GM08714 (cell line): Measurements from ENCODE around the gene KRT9.
"Not testable (repeated sequence)": the region's sequence is repeated elsewhere in the genome, so short reads cannot be mapped to it uniquely, and the experiment has no call there.

ENCODE experiments used
- H3K4me3 ChIP-seq: fragments of 200-500 bp; sonication (Bioruptor generic); 2 replicates; pipeline ENCODE4 v1.5.1; 2014; ENCODE audit warnings: mild to moderate bottlenecking, low read length, inconsistent platforms
- ZNF274 ChIP-seq: IDR thresholded peaks from 2 replicates; pipeline ENCODE4 v1.6.1; 2012; ENCODE audit warnings: mild to moderate bottlenecking, low read depth, low read length

Gene KRT9, protein sequence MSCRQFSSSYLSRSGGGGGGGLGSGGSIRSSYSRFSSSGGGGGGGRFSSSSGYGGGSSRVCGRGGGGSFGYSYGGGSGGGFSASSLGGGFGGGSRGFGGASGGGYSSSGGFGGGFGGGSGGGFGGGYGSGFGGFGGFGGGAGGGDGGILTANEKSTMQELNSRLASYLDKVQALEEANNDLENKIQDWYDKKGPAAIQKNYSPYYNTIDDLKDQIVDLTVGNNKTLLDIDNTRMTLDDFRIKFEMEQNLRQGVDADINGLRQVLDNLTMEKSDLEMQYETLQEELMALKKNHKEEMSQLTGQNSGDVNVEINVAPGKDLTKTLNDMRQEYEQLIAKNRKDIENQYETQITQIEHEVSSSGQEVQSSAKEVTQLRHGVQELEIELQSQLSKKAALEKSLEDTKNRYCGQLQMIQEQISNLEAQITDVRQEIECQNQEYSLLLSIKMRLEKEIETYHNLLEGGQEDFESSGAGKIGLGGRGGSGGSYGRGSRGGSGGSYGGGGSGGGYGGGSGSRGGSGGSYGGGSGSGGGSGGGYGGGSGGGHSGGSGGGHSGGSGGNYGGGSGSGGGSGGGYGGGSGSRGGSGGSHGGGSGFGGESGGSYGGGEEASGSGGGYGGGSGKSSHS

DNA sequence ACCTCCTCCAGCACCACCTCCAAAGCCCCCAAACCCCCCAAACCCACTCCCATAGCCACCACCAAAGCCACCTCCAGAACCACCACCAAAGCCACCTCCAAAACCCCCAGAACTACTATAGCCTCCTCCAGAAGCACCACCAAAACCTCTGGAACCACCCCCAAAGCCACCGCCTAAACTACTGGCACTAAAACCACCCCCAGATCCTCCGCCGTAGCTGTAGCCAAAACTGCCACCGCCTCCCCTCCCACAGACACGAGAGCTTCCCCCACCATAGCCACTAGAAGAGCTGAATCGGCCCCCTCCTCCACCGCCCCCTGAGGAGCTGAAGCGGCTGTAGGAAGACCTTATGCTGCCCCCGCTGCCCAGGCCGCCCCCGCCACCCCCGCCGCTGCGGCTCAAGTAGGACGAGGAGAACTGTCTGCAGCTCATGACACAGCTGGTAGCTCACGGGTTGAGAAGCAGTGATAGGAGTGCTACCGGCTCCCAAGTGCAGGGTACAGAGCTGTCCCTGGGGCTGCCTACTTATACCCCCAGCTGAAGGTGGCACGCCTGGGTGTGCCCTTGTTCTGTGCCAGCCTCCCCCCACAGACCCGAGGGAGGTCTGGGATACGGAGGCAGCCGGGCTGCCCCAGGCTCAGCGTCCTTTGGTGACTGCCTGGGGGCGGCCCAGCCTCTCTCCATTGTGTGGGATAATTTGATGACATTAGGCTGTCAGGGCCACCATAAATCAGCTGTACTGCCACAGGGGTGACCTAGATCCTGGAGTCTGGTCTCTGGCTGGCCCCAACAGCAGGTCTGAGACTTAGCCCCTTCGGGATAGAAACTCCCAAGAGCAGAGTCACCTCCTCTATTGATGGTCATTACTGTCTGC lies at the start of gene KRT9:
Gene KRT9 (minus strand): TSS at position 499 of the 874 bp plus-strand sequence. CDS start 67 bp downstream, at position 432.
- no peak for TF ChIP-seq ZNF274

DNA sequence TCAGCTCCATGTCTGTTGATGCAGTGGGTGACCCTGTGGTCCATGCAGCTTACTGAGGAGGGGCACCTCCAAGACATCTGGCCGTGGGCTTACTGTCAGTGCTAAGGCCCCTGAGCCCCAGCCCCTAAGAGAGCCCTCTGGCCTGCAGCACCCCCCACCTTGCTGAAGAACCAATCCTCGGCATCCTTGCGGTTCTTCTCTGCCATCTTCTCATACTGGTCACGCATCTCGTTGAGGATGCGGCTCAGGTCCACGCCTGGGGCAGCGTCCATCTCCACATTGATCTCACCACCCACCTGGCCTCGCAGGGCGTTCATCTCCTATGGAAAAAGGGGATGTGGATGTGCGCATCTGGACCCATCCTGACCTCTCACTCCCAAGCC lies 49.6 kb upstream of the KRT9 start:
- H3K4me3 ChIP-seq: not testable (repeated sequence)

More for the DNA sequence above, at the start of gene KRT9:
- H3K4me3 ChIP-seq: no peak within 1 kb of the TSS

DNA sequence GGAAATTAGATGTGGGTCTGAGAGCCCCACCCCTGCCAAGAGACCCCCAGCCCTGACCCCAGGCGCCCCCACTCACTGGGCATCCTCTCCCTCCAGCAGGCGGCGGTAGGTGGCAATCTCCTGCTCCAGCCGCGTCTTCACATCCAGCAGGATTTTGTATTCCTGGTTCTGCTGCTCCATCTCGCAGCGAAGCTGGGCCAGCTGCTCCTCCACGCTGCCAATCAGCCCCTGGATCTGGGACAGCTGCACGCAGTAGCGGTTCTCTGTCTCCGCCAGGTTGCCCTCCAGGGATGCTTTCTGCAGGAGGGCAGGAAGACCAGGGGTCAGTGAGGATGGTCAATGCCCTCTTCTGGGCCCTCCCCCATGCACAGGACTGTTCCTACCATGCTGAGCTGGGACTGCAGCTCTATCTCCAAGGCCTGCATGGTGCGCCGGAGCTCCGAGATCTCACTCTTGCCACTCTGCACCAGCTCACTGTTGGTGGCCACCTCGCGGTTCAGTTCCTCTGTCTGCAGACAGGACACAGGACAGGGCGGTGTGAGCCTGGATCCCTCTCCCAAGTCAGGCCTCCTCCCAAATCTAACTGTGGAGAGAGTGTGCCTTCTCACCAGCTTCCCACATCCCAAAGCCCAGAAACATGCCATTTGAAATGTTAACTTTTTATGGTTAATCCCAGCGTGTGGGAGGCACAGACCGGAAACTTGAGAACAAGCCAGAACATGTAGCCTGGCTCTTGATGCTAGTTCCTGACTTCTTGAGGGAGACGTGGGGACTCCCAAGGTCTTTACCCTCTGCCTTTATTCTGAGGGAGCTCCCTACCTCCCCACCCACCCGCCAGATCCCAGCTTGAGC lies 49.0 kb upstream of the KRT9 start:
- H3K4me3 ChIP-seq: no peak overlapping the region
- no peak for TF ChIP-seq ZNF274

DNA sequence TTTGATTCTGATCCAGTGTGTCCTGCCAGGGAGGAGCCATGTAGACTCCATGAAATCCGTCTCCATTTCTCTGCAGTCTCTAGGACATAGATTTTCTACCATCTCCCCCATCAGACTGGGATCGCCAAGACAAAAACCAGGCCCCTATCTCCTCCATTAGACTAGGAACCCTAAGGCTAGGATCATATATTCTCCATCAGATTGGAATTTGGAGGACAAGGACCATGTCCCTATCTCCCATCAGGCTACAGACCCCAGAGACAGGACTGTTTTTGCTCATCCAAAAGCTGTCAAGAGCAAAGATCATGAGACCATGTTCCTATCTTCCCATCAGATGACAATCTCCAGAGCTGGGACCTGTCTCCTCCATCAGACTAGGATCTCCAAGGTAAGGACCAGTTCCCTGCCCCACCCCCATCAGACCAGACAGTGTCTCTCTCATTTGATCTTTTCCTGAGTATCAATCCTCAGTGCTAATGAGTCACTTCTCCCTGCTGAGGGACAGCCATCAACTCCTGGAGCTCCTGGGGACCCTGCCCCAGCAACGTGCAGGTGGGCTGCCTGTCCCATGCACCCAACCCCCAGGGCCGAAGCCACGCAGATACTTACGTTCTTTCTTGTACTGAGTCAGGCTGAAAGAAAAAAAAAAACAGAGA lies 48.2 kb upstream of the KRT9 start:
- H3K4me3 ChIP-seq: not testable (repeated sequence)

- TF ChIP-seq ZNF274: no peak
- no peak overlapping the region for H3K4me3 ChIP-seq
Measured at GRCh38 chr17:41619036-41619926, 47.4 kb upstream of the KRT9 start.

DNA sequence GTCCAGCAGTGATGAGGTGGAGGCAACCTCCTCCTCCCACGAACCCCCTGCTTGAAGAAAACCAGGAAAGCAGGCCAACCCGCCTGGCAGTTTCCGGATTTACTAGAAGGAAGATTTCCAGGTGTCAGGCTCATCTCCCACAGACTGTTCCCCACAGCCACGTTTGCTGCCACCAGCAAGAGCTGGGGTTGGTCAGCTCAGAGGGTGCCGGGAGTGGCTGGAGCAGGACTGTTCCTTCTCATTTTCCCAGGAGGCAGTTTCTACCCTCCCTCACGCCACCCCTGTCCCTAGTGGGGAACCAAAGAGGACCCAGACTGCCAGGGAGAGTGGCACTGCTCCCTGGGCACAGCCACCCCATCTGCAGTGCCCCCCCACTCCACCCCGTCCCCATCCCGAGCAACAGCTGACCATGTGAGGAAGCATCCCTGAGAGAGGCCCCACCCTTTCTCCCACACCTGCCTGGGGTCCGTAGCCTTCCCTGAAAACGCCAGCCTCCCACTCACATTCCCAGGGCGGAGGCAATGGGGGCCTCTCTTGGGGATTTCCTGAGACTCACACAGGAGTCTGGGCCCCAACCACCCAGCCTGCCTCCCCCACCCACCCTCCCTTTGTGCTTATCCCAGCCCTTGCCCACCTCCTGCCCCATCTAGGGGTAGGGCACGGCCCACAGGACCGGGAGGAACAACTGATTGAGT lies 46.6 kb upstream of the KRT9 start:
- TF ChIP-seq ZNF274: no peak
- no peak overlapping the region for H3K4me3 ChIP-seq

- no peak overlapping the region for H3K4me3 ChIP-seq
- TF ChIP-seq ZNF274: no peak
Measured at GRCh38 chr17:41617698-41618097, 45.8 kb upstream of the KRT9 start.

GRCh38 chr17:41617136-41617535 lies 45.3 kb upstream of the KRT9 start:
- TF ChIP-seq ZNF274: no peak
- H3K4me3 ChIP-seq: no peak overlapping the region

GRCh38 chr17:41616486-41616885 lies 44.6 kb upstream of the KRT9 start:
- not testable (repeated sequence) for H3K4me3 ChIP-seq

GRCh38 chr17:41615454-41615853 lies 43.6 kb upstream of the KRT9 start:
- no peak overlapping the region for H3K4me3 ChIP-seq
- TF ChIP-seq ZNF274: no peak

DNA sequence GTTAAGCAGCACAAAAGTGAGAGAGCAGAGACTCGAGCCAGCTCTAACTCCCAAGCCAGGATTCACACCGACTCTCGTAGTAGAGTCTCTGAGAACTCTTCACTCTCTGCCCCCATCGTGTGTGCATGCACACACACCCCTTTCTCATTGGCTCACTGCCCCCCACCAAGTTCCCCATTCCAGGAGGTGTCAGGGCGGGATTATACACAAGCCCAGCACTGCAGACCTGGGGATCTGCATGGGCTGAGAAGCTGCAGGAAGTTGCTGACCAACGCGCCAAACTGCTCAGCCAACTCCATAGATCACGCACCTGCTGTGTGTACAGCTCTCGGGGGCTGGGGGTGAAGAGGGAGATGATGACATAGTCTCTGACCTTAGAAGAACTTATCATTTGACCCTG lies 42.9 kb upstream of the KRT9 start:
- not testable (repeated sequence) for H3K4me3 ChIP-seq

DNA sequence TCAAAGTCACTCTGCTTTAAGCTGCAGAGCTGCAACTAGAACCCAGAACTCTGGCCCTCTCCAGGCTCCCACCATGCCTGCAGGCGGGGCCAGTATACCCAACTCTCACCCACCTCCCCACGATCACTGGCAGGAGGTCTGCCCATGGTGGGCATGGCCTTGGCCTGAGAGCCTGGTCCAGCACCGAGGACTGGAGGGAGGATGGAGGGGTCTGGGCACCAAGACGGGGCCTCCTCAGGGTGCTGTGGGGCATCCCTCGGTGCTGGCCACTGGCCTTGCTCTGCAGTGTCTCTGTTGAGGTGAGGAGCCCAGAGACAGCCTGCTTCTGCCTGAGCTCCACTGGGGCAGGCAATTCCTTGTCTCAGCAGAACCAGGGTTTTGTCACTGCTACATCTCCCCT lies 42.2 kb upstream of the KRT9 start:
- H3K4me3 ChIP-seq: no peak overlapping the region
- no peak for TF ChIP-seq ZNF274
